Large intestine (tissue), 3 donors: ENCODE results near the gene TMEM238. TPM values are rescaled to one million over a fixed set of nuclear protein-coding genes. Genes with fewer than 3 reads are reported as not detected.
A peak's percentile ranks its signal among the peaks of the same experiment; 100 is the strongest.

Source experiments
- DNase-seq, 2 donors: peaks; one replicate each; pipeline versions ENCODE4 v3.0.0 to v3.0.0-alpha.2; 2013
- H3K27ac ChIP-seq: one replicate; pipeline ENCODE4 v1.5.1; 2013; ENCODE audit warnings: low read length
- H3K27me3 ChIP-seq: 2 replicates; pipeline ENCODE4 v1.6.1; 2013; ENCODE audit warnings: low read length; ENCODE audit not compliant: control insufficient read depth, insufficient read depth
- H3K36me3 ChIP-seq: 2 replicates; pipeline ENCODE4 v1.6.1; 2013; ENCODE audit warnings: low read length; ENCODE audit not compliant: control insufficient read depth, insufficient read depth
- H3K4me1 ChIP-seq: one replicate; pipeline ENCODE4 v1.6.1; 2013; ENCODE audit warnings: low read length; ENCODE audit not compliant: control insufficient read depth, insufficient read depth
- H3K4me3 ChIP-seq: one replicate; pipeline ENCODE4 v1.5.1; 2013; ENCODE audit warnings: low read length
- H3K9me3 ChIP-seq: one replicate; pipeline ENCODE4 v1.6.1; 2013; ENCODE audit warnings: mild to moderate bottlenecking, low read depth, low read length, moderate library complexity; ENCODE audit not compliant: control insufficient read depth
- WGBS: methylation state at CpG from one replicate; pipeline ENCODE4 v1.1.5; 2013; ENCODE audit warnings: low lambda C conversion rate; ENCODE audit not compliant: insufficient coverage; 5-methylcytosine and 5-hydroxymethylcytosine counted together
- polyA plus RNA-seq: library from polyadenylated mRNA; unstranded; fragments of 120-200 nt; gene quantifications from one replicate; pipeline ENCODE4 v1.2.1, GENCODE V29; 2013

Gene TMEM238
- polyA plus RNA-seq, 1 donor, result 8.7 TPM

DNA sequence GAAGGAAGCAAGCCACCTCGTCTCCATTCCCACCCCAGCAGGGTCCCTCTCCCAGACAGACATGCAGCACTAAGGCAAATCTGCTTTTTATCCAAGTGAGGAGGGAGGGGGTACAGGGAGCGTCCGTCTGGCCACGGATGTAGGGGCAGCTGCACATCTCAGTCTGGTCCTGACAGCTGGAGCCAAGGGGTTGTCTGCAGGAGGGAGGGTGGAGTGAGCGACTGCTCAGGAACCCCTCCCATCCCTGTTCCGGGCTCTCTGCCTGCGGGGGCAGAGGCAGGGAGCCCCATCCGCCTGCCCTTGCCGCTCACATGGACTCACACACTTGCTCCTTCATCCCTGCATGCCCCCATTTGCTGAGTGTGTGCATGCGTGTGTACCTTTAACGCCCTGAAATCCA, 4.9 kb downstream of the TMEM238 start:
- H3K9me3 ChIP-seq, result peaks cover 1% of the 10 kb centered on the region
- no peak overlapping the region for H3K27ac ChIP-seq
- H3K4me3 ChIP-seq, result no peak overlapping the region
- WGBS, result no CpG with 5 or more reads among the region's 11 CpGs
- H3K27me3 ChIP-seq, result peaks cover 34% of the 10 kb centered on the region
- no peak for DNase-seq
- H3K36me3 ChIP-seq, result no peaks in the 10 kb centered on the region
- H3K4me1 ChIP-seq, result peaks cover 10% of the 10 kb centered on the region

DNA sequence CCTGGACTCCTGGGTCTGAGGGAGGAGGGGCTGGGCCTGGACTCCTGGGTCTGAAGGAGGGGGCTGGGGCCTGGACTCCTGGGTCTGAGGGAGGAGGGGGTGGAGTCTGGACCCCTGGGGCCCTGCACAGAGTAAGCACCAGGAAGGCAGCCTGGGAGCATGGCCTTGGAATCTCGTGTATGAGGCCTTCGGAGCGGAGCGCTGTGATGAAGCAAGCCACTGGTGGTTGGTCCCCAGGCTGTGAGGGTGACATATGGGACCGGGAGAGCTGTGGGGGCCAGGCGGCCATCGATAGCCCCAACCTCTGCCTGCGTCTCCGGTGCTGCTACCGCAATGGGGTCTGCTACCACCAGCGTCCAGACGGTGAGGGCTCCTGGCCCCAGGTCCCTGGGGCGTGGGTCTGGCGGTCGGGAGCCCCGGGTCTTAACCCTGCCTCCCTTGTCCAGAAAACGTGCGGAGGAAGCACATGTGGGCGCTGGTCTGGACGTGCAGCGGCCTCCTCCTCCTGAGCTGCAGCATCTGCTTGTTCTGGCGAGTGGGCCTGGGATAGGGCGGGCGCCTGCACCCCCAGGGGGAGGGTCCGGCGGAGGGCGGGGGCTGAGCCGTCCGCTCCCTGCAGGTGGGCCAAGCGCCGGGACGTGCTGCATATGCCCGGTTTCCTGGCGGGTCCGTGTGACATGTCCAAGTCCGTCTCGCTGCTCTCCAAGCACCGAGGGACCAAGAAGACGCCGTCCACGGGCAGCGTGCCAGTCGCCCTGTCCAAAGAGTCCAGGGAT, 6.5 kb downstream of the TMEM238 start:
- Histone ChIP-seq H3K27ac (no peak overlapping the region), H3K9me3 (peaks cover 4% of the 10 kb centered on the region), H3K4me1 (peaks cover 9% of the 10 kb centered on the region), H3K4me3 (no peak overlapping the region), H3K27me3 (peaks cover 50% of the 10 kb centered on the region), H3K36me3 (no peaks in the 10 kb centered on the region)
- DNase-seq, result no peak
- whole genome bisulfite sequencing, result no CpG with 5 or more reads among the region's 43 CpGs

- H3K27me3 ChIP-seq, result peaks cover 61% of the 10 kb centered on the region
Observed at GRCh38 chr19:55376241-55376933, 7.7 kb downstream of the TMEM238 start, which contains the start of gene TMEM190. TSS of gene TMEM190 (plus strand) at chr19:55376826. CDS start at chr19:55376854, 28 bp downstream.

DNA sequence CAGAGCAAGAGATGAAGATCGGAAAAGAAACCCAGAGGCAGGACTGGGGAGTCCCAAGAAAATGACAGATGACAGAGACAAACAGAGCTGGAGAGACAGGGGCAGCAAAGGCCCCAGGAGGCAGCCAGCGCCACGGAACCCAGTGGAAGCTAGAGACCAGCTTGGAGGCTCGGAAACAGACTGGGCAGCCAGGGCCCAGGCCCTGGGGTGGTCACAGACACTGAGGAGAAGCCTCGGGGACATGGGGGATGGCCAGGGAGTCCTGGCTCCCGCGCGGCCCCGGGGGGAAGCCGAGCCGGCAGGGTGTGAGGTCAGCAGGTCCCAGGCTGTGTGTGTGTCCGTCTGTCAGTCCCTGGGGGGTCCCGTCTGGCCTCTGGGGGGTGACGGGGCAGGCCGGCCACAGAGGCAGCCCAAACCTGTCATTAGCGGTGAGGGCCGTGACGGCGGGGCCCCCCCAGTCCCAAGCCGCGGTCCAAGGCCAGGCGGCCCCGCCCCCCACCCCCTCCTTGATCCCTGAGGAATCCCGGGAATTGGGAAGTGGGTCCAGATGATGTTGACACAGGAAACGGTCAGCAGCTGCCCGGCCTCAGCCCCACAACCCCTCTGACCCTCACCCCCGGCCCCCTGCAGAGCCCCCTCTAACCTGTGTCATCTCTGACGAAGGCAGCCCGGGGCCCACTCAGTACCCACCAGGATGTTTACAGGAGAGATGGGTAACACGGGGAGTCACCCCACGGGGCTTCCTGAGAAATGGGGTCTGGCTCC, 9.9 kb downstream of the TMEM238 start:
- no peak overlapping the region for H3K27ac ChIP-seq
- peaks cover 6% of the 10 kb centered on the region for H3K9me3 ChIP-seq
- WGBS, result 0% methylated on average over 1 of the region's 31 CpGs
- no peaks in the 10 kb centered on the region for H3K36me3 ChIP-seq
- DNase-seq, result no peak
- H3K27me3 ChIP-seq, result peaks cover 81% of the 10 kb centered on the region
- peaks cover 16% of the 10 kb centered on the region for H3K4me1 ChIP-seq
- H3K4me3 ChIP-seq, result no peak overlapping the region

More at GRCh38 chr19:55376241-55376933, 7.7 kb downstream of the TMEM238 start, which contains the start of gene TMEM190:
- Histone ChIP-seq H3K4me1 (peaks cover 9% of the 10 kb centered on the region), H3K4me3 (no peak within 1 kb of the TSS), H3K27ac (no peak within 1 kb of the TSS), H3K9me3 (peaks cover 6% of the 10 kb centered on the region), H3K36me3 (no peaks in the 10 kb centered on the region)
- DNase-seq, result no peak
- no CpG with 5 or more reads among the region's 21 CpGs for WGBS

DNA sequence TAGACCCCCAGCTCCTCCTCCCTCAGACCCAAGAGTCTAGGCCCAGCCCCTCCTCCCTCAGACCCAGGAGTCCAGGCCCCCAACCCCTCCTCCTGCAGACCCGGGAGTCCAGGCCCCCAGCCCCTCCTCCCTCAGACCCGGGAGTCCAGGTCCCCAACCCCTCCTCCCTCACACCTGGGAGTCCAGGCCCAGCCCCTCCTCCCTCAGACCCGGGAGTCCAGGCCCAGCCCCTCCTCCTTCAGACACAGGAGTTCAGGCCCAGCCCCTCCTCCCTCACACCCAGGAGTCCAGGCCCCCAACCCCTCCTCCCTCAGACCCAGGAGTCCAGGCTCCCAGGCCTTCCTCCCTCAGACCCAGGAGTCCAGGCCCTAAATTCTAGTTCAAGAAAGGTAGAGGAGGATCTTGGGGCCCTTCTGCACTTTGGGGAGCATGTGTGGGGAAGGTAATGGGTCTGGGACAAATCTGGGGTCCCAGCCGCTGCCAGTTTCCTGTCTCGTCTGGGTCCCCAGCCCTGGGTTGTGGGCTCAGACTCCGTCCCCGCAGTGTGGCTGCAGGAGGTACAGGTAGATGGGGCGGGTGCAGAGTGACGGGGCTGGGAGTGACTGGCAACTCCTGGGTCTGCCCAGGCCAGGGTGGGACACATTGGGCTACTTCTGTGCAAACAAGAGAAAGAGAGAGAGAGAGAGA, 10.6 kb downstream of the TMEM238 start:
- H3K4me3 ChIP-seq, result no peak overlapping the region
- peaks cover 16% of the 10 kb centered on the region for H3K4me1 ChIP-seq
- no peaks in the 10 kb centered on the region for H3K36me3 ChIP-seq
- peaks cover 88% of the 10 kb centered on the region for H3K27me3 ChIP-seq
- WGBS, result no CpG with 5 or more reads among the region's 9 CpGs
- peaks cover 6% of the 10 kb centered on the region for H3K9me3 ChIP-seq
- H3K27ac ChIP-seq, result no peak overlapping the region
- no peak for DNase-seq

DNA sequence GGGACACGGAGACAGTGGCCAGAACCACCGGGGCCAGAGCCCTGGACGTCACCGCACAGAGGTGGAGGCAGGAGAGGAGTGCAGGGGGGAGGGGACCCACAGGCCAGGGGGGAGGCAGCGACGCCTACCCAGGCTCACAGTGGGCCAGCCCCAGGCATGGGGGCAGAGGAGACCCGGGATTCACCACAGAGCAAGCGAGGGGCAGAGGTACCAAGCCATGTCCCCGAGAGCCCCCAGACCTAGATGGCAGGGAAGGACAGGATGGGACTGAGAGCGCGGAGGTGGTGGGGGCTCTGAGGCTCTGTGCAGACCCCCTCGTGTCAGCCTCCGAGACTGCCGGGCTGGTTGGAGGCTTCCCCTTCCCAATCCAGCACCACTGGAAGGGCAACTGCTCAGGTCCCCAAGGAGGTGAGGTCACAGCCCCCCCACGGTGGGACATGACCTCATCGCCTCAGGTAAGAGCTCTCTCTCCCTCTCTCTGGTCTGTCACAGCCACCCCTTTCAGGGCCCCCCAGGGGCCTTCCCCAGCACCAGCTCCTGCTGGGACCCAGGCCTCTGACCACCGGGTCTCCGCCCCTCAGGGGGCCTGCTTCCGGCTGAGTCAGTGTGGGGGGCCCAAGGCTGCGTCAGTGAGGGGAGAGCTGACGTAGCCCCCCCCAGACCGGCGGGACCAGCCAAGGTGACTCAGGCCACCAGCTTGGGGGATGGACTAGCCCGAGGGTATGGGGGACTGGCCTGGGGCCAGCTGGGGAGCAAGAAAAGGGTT, 11.6 kb downstream of the TMEM238 start:
- peaks cover 91% of the 10 kb centered on the region for H3K27me3 ChIP-seq
- H3K9me3 ChIP-seq, result peaks cover 6% of the 10 kb centered on the region
- H3K27ac ChIP-seq, result no peak overlapping the region
- peaks cover 16% of the 10 kb centered on the region for H3K4me1 ChIP-seq
- no CpG with 5 or more reads among the region's 24 CpGs for WGBS
- no peaks in the 10 kb centered on the region for H3K36me3 ChIP-seq
- H3K4me3 ChIP-seq, result no peak overlapping the region
- no peak for DNase-seq

DNA sequence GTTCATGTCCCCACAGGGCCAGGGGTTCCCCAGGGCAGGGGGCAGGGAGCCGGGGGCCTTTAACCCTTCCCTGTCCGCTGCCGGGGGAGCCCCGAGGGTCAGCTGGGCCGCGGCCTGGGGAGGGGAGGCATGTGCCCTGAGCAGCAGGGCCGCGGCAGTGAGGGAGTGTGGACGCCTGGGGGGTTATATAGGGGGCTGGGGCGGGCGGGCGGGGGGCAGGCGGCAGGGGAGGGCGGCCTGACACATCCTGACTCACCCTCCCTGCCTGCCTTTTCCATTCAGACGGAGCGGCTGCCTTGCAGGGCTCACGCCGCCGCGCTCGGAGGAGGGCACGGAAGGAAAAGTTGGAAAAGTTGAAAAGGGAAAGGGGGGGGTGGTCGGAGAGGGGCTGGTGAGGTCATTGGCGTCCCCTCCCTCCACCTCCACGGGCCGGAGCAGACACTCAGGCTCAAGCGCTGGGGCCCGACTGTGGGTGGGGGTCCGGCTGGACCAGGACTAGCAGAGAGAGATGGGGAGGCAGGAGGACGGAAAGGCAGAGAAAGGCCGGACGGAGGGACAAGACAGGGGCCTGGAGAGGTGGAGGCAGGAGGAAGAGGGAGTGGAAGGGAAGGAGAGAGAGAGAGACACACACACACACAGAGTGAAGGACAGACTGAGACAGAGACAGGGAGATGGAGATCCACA, 13.6 kb downstream of the TMEM238 start, which contains the start of gene IL11:
TSS of gene IL11 (minus strand) at position 159 of the 684 bp plus-strand sequence. CDS start at position 6, 153 bp downstream.
- H3K27me3 ChIP-seq, result peaks cover 83% of the 10 kb centered on the region
- H3K4me3 ChIP-seq, result peak within 1 kb of the TSS; percentile 13
- no peaks in the 10 kb centered on the region for H3K36me3 ChIP-seq
- DNase-seq, result no peak
- H3K4me1 ChIP-seq, result peaks cover 12% of the 10 kb centered on the region
- WGBS, result no CpG with 5 or more reads among the region's 32 CpGs
- H3K9me3 ChIP-seq, result peaks cover 6% of the 10 kb centered on the region
- no peak within 1 kb of the TSS for H3K27ac ChIP-seq

- H3K9me3 ChIP-seq, result peaks cover 6% of the 10 kb centered on the region
- DNase-seq, result no peak
- no peak overlapping the region for H3K27ac ChIP-seq
- H3K4me3 ChIP-seq, result peak overlapping the region; percentile 13
- H3K36me3 ChIP-seq, result no peaks in the 10 kb centered on the region
- H3K4me1 ChIP-seq, result peaks cover 12% of the 10 kb centered on the region
- peaks cover 78% of the 10 kb centered on the region for H3K27me3 ChIP-seq
- no CpG with 5 or more reads among the region's 59 CpGs for WGBS
Observed at GRCh38 chr19:55369653-55370304, 14.3 kb downstream of the TMEM238 start.
